OCI-LY1 (cell line): Measurements from ENCODE around the gene TRAF6.

ENCODE experiments used
- EZH2 ChIP-seq: fragments of 200-600 bp; sonication (generic), shearing (Covaris generic); IDR thresholded peaks from 2 replicates; pipeline ENCODE4 v1.8.0; 2017; ENCODE audit warnings: borderline replicate concordance, mixed run types, mild to moderate bottlenecking, antibody characterized with exemption, low read length, moderate library complexity, mixed read lengths
- TF ChIP-seq, protein P1 (sequence below): fragments of 200-600 bp; sonication (generic), shearing (Covaris generic); IDR thresholded peaks from 2 replicates; pipeline ENCODE4 v1.5.1; 2017; ENCODE audit warnings: mild to moderate bottlenecking, antibody characterized with exemption, low read length, moderate library complexity, mixed read lengths

DNA sequence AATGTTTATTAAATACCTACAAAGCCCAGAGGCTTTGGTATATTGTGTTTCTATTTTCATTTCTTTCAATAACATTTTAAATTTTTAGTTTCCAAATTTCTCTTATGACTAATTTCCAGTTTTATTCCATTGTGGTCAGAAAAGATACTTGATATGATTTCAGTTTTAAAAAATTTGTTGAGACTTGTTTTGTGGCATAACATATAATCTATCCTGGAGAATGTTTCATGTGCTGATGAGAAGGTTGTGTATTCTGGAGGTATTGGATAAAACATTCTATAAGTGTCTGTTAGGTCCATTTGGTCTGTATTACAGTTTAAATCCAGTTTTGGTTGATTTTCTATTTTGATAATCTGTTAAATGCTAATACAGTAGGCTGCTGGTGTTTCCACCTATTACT is 47.9 kb upstream of the TRAF6 start:
- TF ChIP-seq EZH2: no peak
- TF ChIP-seq, protein P1, sequence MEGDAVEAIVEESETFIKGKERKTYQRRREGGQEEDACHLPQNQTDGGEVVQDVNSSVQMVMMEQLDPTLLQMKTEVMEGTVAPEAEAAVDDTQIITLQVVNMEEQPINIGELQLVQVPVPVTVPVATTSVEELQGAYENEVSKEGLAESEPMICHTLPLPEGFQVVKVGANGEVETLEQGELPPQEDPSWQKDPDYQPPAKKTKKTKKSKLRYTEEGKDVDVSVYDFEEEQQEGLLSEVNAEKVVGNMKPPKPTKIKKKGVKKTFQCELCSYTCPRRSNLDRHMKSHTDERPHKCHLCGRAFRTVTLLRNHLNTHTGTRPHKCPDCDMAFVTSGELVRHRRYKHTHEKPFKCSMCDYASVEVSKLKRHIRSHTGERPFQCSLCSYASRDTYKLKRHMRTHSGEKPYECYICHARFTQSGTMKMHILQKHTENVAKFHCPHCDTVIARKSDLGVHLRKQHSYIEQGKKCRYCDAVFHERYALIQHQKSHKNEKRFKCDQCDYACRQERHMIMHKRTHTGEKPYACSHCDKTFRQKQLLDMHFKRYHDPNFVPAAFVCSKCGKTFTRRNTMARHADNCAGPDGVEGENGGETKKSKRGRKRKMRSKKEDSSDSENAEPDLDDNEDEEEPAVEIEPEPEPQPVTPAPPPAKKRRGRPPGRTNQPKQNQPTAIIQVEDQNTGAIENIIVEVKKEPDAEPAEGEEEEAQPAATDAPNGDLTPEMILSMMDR: no peak
